ENCODE data around the gene MRTFA. TPM values are rescaled to one million over a fixed set of nuclear protein-coding genes. Genes with fewer than 3 reads are reported as not detected.
A peak's percentile ranks its signal among the peaks of the same experiment; 100 is the strongest.

MRTFA gene
- polyA plus RNA-seq, 3 donors = 19.2 to 29.6 (median 25.9) TPM

GRCh38 chr22:40415531-40416266 is 220.8 kb downstream of the MRTFA start:
- DNase-seq (ENCODE audit: extremely low read depth in 1 of 11, low read depth in 9 of 11, low spot score in 4 of 11) = peak in 9 of 11 donors; percentile 18 to 58 (median 35)

GRCh38 chr22:40414838-40415505 is 221.5 kb downstream of the MRTFA start:
- no peak for DNase-seq (ENCODE audit: extremely low read depth in 1 of 11, low read depth in 9 of 11, low spot score in 4 of 11)

- DNase-seq (ENCODE audit: extremely low read depth in 1 of 11, low read depth in 9 of 11, low spot score in 4 of 11) = no peak
Measured at GRCh38 chr22:40414311-40414710, 222.2 kb downstream of the MRTFA start.

- DNase-seq (ENCODE audit: extremely low read depth in 1 of 11, low read depth in 9 of 11, low spot score in 4 of 11) = no peak
Measured at GRCh38 chr22:40413873-40414272, 222.6 kb downstream of the MRTFA start.

- no peak for DNase-seq (ENCODE audit: extremely low read depth in 1 of 11, low read depth in 9 of 11, low spot score in 4 of 11)
Measured at GRCh38 chr22:40412441-40412840, 224.1 kb downstream of the MRTFA start.

GRCh38 chr22:40411506-40411861 is 225.0 kb downstream of the MRTFA start:
- no peak for DNase-seq (ENCODE audit: extremely low read depth in 1 of 11, low read depth in 9 of 11, low spot score in 4 of 11)

GRCh38 chr22:40410731-40411505 is 225.6 kb downstream of the MRTFA start:
- no peak for DNase-seq (ENCODE audit: extremely low read depth in 1 of 11, low read depth in 9 of 11, low spot score in 4 of 11)

GRCh38 chr22:40410272-40410671 is 226.2 kb downstream of the MRTFA start:
- no peak for DNase-seq (ENCODE audit: extremely low read depth in 1 of 11, low read depth in 9 of 11, low spot score in 4 of 11)

- no peak for DNase-seq (ENCODE audit: extremely low read depth in 1 of 11, low read depth in 9 of 11, low spot score in 4 of 11)
Measured at GRCh38 chr22:40409613-40410113, 226.9 kb downstream of the MRTFA start.

GRCh38 chr22:40408718-40409612 is 227.6 kb downstream of the MRTFA start:
- DNase-seq (ENCODE audit: extremely low read depth in 1 of 11, low read depth in 9 of 11, low spot score in 4 of 11) = no peak

- no peak for DNase-seq (ENCODE audit: extremely low read depth in 1 of 11, low read depth in 9 of 11, low spot score in 4 of 11)
Measured at GRCh38 chr22:40407831-40408717, 228.4 kb downstream of the MRTFA start.

- DNase-seq (ENCODE audit: extremely low read depth in 1 of 11, low read depth in 9 of 11, low spot score in 4 of 11) = no peak
Measured at GRCh38 chr22:40407021-40407761, 229.3 kb downstream of the MRTFA start.

- DNase-seq (ENCODE audit: extremely low read depth in 1 of 11, low read depth in 9 of 11, low spot score in 4 of 11) = no peak
Measured at GRCh38 chr22:40406063-40406890, 230.2 kb downstream of the MRTFA start.

GRCh38 chr22:40405178-40406062 is 231.1 kb downstream of the MRTFA start:
- no peak for DNase-seq (ENCODE audit: extremely low read depth in 1 of 11, low read depth in 9 of 11, low spot score in 4 of 11)
